ENCODE results near the gene SMIM28. TPM values are rescaled to one million over a fixed set of nuclear protein-coding genes. Genes with fewer than 3 reads are reported as not detected.
A peak's percentile ranks its signal among the peaks of the same experiment; 100 is the strongest.

SMIM28 gene
- polyA plus RNA-seq, 3 donors: not detected

GRCh38 chr6:138402838-138403187, 25.1 kb downstream of the SMIM28 start:
- DNase-seq (ENCODE audit: extremely low read depth in 1 of 11, low read depth in 9 of 11, low spot score in 4 of 11): no peak

DNA sequence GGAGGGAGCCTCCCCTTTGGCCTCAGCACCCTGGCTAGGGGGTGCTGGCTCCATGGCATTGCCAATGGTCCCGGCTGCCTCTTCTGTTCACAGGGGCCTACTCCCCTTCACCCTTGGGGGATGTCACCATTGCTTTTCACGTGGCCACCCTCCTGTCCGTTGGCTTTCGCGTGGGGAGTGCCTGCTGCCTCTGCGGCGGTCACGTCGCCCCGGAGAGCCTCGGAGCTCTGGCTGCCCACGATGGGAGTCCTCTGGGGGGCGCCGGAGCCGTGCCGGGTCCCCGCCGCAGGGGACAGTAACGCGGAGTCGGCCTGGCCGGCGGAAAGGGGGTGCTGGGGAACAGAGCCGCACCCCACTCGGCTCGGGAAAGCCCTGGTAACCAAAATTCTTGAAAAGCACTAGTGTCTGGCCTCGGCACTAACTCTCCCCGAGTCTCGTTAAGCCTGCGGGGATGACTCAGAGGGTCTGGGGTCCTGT, 25.7 kb downstream of the SMIM28 start:
- DNase-seq (ENCODE audit: extremely low read depth in 1 of 11, low read depth in 9 of 11, low spot score in 4 of 11): peak in 6 of 11 donors; percentile 21 to 49 (median 38)

- DNase-seq (ENCODE audit: extremely low read depth in 1 of 11, low read depth in 9 of 11, low spot score in 4 of 11): peak; percentile 71 to 94 (median 88)
These were observed 26.3 kb downstream of the SMIM28 start, which contains the start of gene HEBP2 for GRCh38 chr6:138403801-138404665. HEBP2 (plus strand) TSS chr6:138404223; CDS start chr6:138404496, 273 bp downstream.

DNA sequence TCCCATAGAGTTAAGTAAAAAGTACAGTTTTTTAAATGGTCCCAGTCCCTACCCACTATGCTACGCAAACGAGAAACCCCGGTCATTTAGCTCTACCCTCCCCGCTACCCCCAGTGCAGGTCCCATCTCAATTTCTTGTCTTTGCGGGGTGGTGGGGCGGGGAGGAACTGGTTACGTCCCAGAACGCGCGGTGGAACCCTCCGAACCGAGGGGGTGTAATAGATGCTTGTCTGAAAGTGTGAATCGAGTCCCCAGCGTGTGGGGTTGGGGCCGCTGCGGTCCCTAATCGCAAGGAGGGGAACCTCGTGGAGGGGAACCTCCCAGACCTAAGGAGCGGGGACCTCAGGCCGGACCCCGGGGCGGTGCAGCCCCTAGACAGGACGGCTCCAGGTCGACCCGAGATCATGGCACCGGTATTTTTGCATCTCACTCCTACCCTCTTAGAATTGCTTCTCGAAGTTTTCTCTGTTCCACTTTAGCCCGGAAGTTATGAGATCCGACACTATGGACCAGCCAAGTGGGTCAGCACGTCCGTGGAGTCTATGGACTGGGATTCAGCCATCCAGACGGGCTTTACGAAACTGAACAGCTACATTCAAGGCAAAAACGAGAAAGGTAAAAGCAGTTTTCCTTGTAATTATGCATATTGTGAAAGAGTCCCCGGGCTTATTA, 27.1 kb downstream of the SMIM28 start:
- DNase-seq (ENCODE audit: extremely low read depth in 1 of 11, low read depth in 9 of 11, low spot score in 4 of 11): peak in 3 of 11 donors; percentile 8 to 24 (median 11)

DNA sequence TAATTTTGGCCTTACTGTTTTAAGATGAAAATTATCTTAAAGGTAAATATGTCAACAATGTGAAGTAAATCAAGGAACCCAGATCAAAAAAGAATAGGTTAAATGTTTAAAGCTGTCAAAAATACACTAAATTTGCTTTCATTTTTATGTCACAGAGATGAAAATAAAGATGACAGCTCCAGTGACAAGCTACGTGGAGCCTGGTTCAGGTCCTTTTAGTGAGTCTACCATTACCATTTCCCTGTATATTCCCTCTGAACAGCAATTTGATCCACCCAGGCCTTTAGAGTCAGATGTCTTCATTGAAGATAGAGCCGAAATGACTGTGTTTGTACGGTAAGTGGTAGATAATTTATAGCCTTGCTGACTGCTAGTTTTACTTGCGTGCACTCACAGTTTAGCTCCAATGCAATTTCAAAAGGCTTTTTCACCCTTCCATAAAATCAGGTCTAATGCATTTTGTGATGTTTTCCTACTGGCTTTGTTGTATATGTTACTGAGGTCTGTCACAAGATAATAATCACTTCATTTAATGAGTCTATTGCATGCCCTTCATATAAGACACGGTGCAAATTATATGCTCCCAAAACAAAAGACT, 28.2 kb downstream of the SMIM28 start:
- no peak for DNase-seq (ENCODE audit: extremely low read depth in 1 of 11, low read depth in 9 of 11, low spot score in 4 of 11)

DNA sequence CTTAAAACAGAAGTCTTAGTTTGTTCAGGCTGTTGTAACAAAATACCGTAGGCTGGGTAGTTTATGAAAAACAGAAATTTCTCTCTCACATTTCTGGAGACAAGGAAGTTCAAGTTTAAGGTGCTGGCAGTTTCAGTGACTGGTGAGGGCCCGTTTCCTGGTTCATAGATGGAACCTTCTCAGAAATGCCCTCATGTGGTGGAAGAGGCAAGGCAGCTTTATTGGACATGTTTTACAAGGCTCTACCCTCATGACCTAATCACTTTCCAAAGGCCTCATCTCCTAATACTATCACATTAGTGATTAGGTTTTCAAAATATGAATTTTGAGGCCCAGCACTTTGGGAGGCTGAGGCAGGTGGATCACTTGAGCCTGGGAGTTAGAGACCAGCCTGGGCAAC, 28.7 kb downstream of the SMIM28 start:
- no peak for DNase-seq (ENCODE audit: extremely low read depth in 1 of 11, low read depth in 9 of 11, low spot score in 4 of 11)

DNA sequence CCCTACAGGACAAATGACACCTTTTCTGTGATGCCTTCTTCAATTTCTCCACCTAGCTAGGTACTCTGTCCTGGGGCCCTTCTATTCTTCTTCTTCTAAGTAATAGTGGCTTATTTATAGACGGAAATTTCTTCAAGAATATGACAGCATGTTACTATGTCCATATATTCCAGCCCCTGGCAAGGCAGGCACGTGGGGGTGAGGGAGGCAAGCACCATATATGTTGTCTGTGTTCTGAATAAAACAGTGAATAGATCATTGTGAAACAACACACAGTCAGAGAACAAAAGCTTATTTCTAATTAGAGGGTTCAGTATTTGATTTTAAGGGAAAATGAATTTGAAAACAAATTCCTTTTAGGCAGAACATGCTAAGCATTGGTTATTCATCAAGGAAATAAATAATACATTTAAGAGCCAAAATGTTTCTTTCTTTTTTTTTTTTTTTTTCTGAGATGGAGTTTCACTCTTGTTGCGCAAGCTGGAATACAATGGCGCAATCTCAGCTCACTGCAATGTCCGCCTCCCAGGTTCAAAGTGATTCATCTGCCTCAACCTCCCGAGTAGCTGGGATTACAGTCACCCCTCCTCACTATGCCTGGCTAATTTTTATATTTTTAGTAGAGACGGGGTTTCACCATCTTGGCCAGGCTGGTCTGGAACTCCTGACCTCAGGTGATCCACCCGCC, 32.5 kb downstream of the SMIM28 start:
- DNase-seq (ENCODE audit: extremely low read depth in 1 of 11, low read depth in 9 of 11, low spot score in 4 of 11): no peak

GRCh38 chr6:138410972-138411880, 33.5 kb downstream of the SMIM28 start:
- DNase-seq (ENCODE audit: extremely low read depth in 1 of 11, low read depth in 9 of 11, low spot score in 4 of 11): no peak

DNA sequence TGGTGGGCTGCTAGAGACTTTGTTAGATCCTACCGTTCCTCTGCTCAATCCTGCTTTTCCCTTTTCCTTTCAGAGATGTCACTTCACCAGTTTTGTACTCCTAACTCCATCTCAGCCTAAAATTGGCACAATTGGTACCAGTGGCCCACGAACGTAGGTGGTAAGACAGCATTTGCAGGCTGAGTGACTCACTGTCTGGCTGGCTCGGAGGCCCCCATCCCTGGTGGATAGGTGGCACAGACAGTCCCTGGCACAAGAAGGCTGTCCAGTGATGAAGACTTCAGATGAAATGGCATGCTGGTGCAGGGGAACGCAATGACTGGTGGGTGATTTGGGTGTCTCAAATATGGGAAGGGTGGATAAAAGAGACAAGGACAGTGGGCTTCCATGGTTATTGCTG, 37.4 kb downstream of the SMIM28 start:
- DNase-seq (ENCODE audit: extremely low read depth in 1 of 11, low read depth in 9 of 11, low spot score in 4 of 11): no peak

GRCh38 chr6:138416206-138416605, 38.5 kb downstream of the SMIM28 start:
- no peak for DNase-seq (ENCODE audit: extremely low read depth in 1 of 11, low read depth in 9 of 11, low spot score in 4 of 11)

DNA sequence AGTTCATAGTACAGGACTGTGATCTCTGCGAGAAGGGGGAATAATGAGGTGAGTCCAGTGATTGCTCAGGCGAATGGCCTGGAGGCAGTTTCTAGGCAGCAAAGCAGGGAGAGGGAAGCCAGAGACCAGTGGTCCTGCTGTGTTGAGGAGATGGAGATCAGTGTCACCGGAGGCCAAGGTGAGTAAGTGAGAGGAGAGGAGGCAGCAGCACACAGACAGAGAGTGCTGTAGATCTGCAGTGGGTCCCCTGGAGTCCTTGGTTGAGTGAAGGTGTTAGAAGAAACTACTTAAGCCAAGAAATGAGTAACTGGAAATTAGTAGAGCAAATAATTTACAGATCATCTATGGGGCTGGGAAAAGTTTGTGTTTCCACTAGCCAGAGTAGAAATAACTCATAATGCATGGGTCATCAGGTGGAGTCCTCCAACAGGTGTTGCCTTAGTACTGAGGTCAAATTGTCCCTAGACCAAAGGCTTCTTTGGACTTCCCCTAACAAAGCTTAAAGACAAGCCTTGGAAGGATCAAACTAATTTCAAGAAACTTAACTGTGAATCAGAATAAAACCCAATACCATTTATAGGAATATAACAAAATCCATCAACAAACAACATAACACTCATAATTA, 39.9 kb downstream of the SMIM28 start:
- DNase-seq (ENCODE audit: extremely low read depth in 1 of 11, low read depth in 9 of 11, low spot score in 4 of 11): no peak

DNA sequence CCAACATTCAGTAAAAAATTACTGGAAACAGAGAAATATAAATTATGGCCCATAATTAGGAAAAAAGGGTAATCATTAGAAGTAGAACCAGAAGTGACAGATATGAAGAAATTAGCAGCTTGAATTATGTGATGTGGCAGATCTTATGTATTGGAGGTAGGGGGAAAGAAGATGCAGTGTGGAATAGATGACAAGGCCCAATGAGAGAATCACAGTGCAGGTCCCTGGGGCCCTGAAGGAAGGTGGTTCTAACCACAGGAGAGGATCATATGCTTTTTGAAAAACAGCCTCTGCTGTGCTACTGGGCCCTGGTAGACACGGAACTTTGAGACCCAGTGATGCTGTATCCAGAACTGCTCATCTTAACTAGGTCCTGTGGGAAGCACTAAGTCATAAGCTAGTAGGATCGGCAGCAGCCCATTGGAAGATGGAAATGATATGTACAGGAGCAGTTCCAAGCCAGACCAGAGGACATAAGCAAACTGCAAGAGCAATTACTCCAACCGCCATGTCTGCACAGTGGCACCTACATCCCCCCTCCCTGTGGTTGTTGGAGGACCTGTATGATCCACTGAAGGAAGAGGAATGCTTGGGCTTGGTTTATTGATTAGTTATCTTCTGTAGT, 40.5 kb downstream of the SMIM28 start:
- DNase-seq (ENCODE audit: extremely low read depth in 1 of 11, low read depth in 9 of 11, low spot score in 4 of 11): no peak

- no peak for DNase-seq (ENCODE audit: extremely low read depth in 1 of 11, low read depth in 9 of 11, low spot score in 4 of 11)
These were observed 42.1 kb downstream of the SMIM28 start for GRCh38 chr6:138419766-138420165.

GRCh38 chr6:138420356-138420755, 42.7 kb downstream of the SMIM28 start:
- DNase-seq (ENCODE audit: extremely low read depth in 1 of 11, low read depth in 9 of 11, low spot score in 4 of 11): no peak

DNA sequence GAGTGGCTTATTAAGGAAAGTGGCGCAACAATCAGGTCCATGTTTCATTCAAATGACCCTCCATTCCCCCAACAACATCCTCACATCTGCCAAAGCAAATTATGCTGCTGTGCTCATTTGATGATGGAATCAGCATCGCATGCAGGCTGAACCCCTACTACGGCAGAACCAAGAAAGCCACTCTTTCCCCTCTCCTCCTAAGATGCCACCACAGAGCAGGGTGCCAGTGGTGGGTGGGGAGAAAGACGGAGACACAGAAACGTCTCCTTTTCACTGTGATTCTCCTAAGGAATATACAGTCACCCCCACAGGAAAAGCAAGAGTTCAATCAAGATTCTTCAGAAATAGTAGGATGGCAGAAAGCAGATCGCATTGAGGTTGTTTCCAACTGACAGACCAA, 43.4 kb downstream of the SMIM28 start:
- DNase-seq (ENCODE audit: extremely low read depth in 1 of 11, low read depth in 9 of 11, low spot score in 4 of 11): no peak

DNA sequence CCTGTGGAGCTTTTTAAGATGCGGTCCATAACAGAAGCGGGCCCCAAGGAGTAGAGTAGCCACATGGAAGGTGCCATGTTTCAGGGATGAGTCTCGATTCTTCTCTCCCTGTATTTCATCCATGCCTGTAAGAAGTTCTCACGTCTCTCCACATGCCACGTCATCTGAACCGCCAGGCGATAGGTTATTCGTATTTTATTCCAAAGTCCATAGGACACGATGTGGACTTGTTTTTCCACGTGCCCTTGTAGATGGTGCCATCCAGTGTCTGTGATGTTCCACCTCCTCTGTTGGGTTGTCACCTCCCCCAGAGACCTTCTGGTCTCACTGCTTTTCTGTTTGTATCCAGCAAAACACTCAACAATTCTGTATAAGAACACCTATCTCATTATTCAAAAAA, 43.9 kb downstream of the SMIM28 start:
- DNase-seq (ENCODE audit: extremely low read depth in 1 of 11, low read depth in 9 of 11, low spot score in 4 of 11): no peak

- DNase-seq (ENCODE audit: extremely low read depth in 1 of 11, low read depth in 9 of 11, low spot score in 4 of 11): no peak
These were observed 45.2 kb downstream of the SMIM28 start for GRCh38 chr6:138422861-138423260.

Data from renal cortex interstitium (tissue), 11 donors.